Endodermal cell (in vitro differentiated cells): ENCODE data around the gene FMO3. TPM values are rescaled to one million over a fixed set of nuclear protein-coding genes. Genes with fewer than 3 reads are reported as not detected.

Experiments
- DNase-seq: peaks from one replicate; pipeline ENCODE4 v3.0.0-alpha.2; 2017
- H3K27ac ChIP-seq: 2 replicates; pipeline ENCODE4 v1.5.1; 2013; ENCODE audit warnings: mild to moderate bottlenecking, low read depth, low read length, moderate library complexity
- H3K27me3 ChIP-seq: 2 replicates; pipeline ENCODE4 v1.6.1; 2013; ENCODE audit warnings: mild to moderate bottlenecking, low read length, moderate library complexity; ENCODE audit not compliant: insufficient read depth, control insufficient read depth, poor library complexity, severe bottlenecking
- H3K36me3 ChIP-seq: 2 replicates; pipeline ENCODE4 v1.7.0; 2013; ENCODE audit warnings: mild to moderate bottlenecking, low read length, moderate library complexity; ENCODE audit not compliant: control insufficient read depth, insufficient read depth
- H3K4me1 ChIP-seq: one replicate; pipeline ENCODE4 v1.7.0; 2013; ENCODE audit warnings: low read length; ENCODE audit not compliant: control insufficient read depth, insufficient read depth
- H3K4me3 ChIP-seq: 2 replicates; pipeline ENCODE4 v1.5.1; 2013; ENCODE audit warnings: mild to moderate bottlenecking, low read length, moderate library complexity
- H3K9ac ChIP-seq: 2 replicates; pipeline ENCODE4 v1.6.1; 2013; ENCODE audit warnings: mild to moderate bottlenecking, low read length, moderate library complexity; ENCODE audit not compliant: poor library complexity, severe bottlenecking; ENCODE audit errors: extremely low read depth
- H3K9me3 ChIP-seq: 2 replicates; pipeline ENCODE4 v1.6.1; 2013; ENCODE audit warnings: mild to moderate bottlenecking, low read length, moderate library complexity; ENCODE audit not compliant: control insufficient read depth
- H3K27ac Mint-ChIP-seq: 2 replicates; pipeline ENCODE4 v1.8.0; 2020; ENCODE audit warnings: mixed read lengths
- H3K27me3 Mint-ChIP-seq: 2 replicates; pipeline ENCODE4 v1.8.0; 2021; ENCODE audit warnings: mild to moderate bottlenecking, mixed read lengths; ENCODE audit not compliant: insufficient read depth
- H3K36me3 Mint-ChIP-seq: 2 replicates; pipeline ENCODE4 v1.8.0; 2020; ENCODE audit warnings: low read depth, mixed read lengths
- H3K4me1 Mint-ChIP-seq: 2 replicates; pipeline ENCODE4 v1.8.0; 2020; ENCODE audit warnings: mixed read lengths
- H3K4me3 Mint-ChIP-seq: 2 replicates; pipeline ENCODE4 v1.8.0; 2020; ENCODE audit warnings: mild to moderate bottlenecking, moderate library complexity, mixed read lengths
- H3K9me3 Mint-ChIP-seq: 2 replicates; pipeline ENCODE4 v1.8.0; 2020; ENCODE audit warnings: mild to moderate bottlenecking, mixed read lengths
- CTCF ChIP-seq: fragments of 200-600 bp; sonication (generic); conservative IDR thresholded peaks from 2 replicates; pipeline ENCODE4 v1.5.0; 2021; ENCODE audit warnings: antibody characterized with exemption, mild to moderate bottlenecking
- WGBS, 2 experiments: methylation state at CpG; one replicate each; pipeline versions ENCODE4 v1.1.5 to v1.1.7; 2013; ENCODE audit warnings: missing lambda C conversion rate in 2 of 2, mixed read lengths in 1 of 2; ENCODE audit not compliant: insufficient coverage in 1 of 2, insufficient read length in 1 of 2; 5-methylcytosine and 5-hydroxymethylcytosine counted together
- total RNA-seq, 2 donors: library from RNA; stranded (reverse); fragmentation: NEBNext Ultra II Directional in 1 of 2; extraction: Animal tissue kit (Norgen Biotek cat#: 25700) in 1 of 2; gene quantifications; 2 replicates in 1 of 2; 3 replicates in 1 of 2; pipeline ENCODE4 v1.2.1, GENCODE V29; 2021

The FMO3 gene
- total RNA-seq, 2 donors from 2014 or later = not detected

DNA sequence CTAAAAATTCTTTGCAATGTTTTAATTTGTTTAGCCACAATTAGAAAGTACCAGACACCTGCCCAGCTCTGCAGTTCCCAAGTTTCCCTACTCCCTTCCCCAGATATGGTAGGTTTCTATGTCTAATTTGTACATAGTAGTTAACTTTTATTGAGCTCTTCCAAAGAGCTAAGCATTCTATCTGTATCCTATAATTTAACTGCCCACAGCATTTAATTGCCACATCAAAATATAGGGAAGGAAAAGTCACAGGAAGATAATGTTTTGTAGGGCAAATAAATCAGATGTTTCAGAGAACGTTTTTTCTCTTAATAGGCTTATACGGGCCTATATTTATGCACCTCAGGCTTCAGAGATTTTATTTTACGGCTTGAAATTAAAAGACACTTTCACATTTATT, 15.7 kb upstream of the FMO3 start:
- Histone ChIP-seq H3K9me3 (no peaks in the 10 kb centered on the region), H3K9ac (no peak overlapping the region), H3K4me3 (no peak overlapping the region), H3K36me3 (no peaks in the 10 kb centered on the region), H3K27me3 (no peaks in the 10 kb centered on the region), H3K4me1 (no peaks in the 10 kb centered on the region), H3K27ac (no peak overlapping the region)
- Mint-ChIP-seq H3K27ac (no peak overlapping the region), H3K9me3 (no peaks in the 10 kb centered on the region), H3K4me1 (no peaks in the 10 kb centered on the region), H3K4me3 (no peak overlapping the region), H3K27me3 (no peaks in the 10 kb centered on the region), H3K36me3 (no peaks in the 10 kb centered on the region)
- WGBS, 2 experiments = 80 to 100% methylated on average over 2 to 3 of the region's 3 CpGs
- no peak for TF ChIP-seq CTCF
- DNase-seq = no peak

DNA sequence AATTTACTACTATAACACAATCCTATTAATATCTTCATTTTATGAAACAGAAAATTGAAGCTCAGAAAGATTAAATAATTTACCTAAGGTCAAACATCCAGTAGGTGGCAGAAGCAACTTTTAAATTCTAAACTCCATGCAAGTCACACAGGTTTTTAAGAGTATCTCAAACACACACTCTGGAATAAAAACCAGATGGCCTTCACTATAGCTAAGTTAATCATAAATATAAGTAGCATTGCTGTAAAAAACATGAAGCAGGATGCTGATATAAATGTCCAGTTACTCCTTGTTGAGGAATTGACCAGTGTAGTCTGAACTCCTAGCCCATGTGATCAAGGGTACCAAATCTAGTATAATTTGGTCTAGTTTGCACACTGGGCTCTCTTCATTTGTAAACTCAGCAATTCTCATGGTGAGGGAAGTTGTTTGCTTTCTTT, 9.4 kb upstream of the FMO3 start:
- H3K4me1 ChIP-seq = no peaks in the 10 kb centered on the region
- H3K27me3 Mint-ChIP-seq = no peaks in the 10 kb centered on the region
- TF ChIP-seq CTCF = peak; percentile 70
- no peaks in the 10 kb centered on the region for H3K27me3 ChIP-seq
- no peaks in the 10 kb centered on the region for H3K9me3 Mint-ChIP-seq
- no peaks in the 10 kb centered on the region for H3K36me3 Mint-ChIP-seq
- no peaks in the 10 kb centered on the region for H3K9me3 ChIP-seq
- H3K9ac ChIP-seq = no peak overlapping the region
- no peak overlapping the region for H3K4me3 ChIP-seq
- DNase-seq = no peak
- H3K4me3 Mint-ChIP-seq = no peak overlapping the region
- peak overlapping the region; percentile 25 for H3K27ac Mint-ChIP-seq
- H3K36me3 ChIP-seq = no peaks in the 10 kb centered on the region
- H3K4me1 Mint-ChIP-seq = no peaks in the 10 kb centered on the region
- no peak overlapping the region for H3K27ac ChIP-seq

DNA sequence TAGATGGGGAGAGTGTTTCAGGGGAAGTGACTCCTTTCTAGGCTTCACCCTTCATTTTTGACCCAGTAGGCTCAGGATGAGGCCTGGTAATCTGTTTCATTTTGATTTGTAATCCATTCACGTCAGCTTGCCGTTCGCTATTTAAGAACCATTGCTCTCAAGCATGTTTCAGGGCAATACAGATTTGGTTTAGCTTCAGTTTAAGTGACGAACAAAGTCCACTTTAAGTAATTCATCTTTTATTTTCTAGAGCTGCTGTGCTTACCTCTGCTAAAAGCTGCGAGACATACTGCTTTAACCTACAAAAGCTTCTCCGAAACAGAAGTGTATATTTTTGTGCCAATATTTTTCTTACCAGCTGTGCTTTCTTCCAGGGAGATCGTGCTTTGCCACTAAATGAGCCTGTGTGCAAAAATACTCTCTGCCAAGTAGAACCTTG, 8.9 kb upstream of the FMO3 start:
- no peak overlapping the region for H3K9ac ChIP-seq
- H3K27ac Mint-ChIP-seq = peak overlapping the region; percentile 25
- TF ChIP-seq CTCF = no peak
- H3K4me1 Mint-ChIP-seq = no peaks in the 10 kb centered on the region
- H3K27ac ChIP-seq = no peak overlapping the region
- no peak overlapping the region for H3K4me3 ChIP-seq
- H3K27me3 Mint-ChIP-seq = no peaks in the 10 kb centered on the region
- H3K9me3 Mint-ChIP-seq = no peaks in the 10 kb centered on the region
- H3K27me3 ChIP-seq = no peaks in the 10 kb centered on the region
- H3K9me3 ChIP-seq = no peaks in the 10 kb centered on the region
- no peak overlapping the region for H3K4me3 Mint-ChIP-seq
- DNase-seq = no peak
- no peaks in the 10 kb centered on the region for H3K4me1 ChIP-seq
- no peaks in the 10 kb centered on the region for H3K36me3 ChIP-seq
- WGBS, 2 experiments = 92 to 93% methylated on average over 7 of the region's 7 CpGs
- H3K36me3 Mint-ChIP-seq = no peaks in the 10 kb centered on the region
